Activated CD4-positive, alpha-beta T cell treated with anti-CD3 and anti-CD28 coated beads, Interleukin-2, amount 50 U/mL, for 24 hours (primary cell): Measurements from ENCODE around the gene ATP2B1.

Source experiments
- DNase-seq, 2 donors: peaks; one replicate each; pipeline ENCODE4 v3.0.0-alpha.2; 2020; ENCODE audit warnings: low read depth in 1 of 2, low spot score in 1 of 2

ATP2B1 gene

GRCh38 chr12:89694542-89694941 is 14.1 kb downstream of the ATP2B1 start:
- DNase-seq, result no peak

- no peak for DNase-seq
Measured at GRCh38 chr12:89693639-89694202, 14.9 kb downstream of the ATP2B1 start.

GRCh38 chr12:89692439-89692838 is 16.2 kb downstream of the ATP2B1 start:
- DNase-seq, result no peak

- no peak for DNase-seq
Measured at GRCh38 chr12:89691659-89692058, 17.0 kb downstream of the ATP2B1 start.

GRCh38 chr12:89690925-89691324 is 17.7 kb downstream of the ATP2B1 start:
- DNase-seq, result no peak

GRCh38 chr12:89689306-89689705 is 19.3 kb downstream of the ATP2B1 start:
- DNase-seq, result no peak

GRCh38 chr12:89686311-89686710 is 22.3 kb downstream of the ATP2B1 start:
- no peak for DNase-seq

GRCh38 chr12:89685363-89685972 is 23.2 kb downstream of the ATP2B1 start:
- DNase-seq, result no peak

- no peak for DNase-seq
Measured at GRCh38 chr12:89684136-89684535, 24.5 kb downstream of the ATP2B1 start.

GRCh38 chr12:89682284-89682683 is 26.4 kb downstream of the ATP2B1 start:
- no peak for DNase-seq

GRCh38 chr12:89680409-89680808 is 28.2 kb downstream of the ATP2B1 start:
- no peak for DNase-seq

- DNase-seq, result no peak
Measured at GRCh38 chr12:89679631-89680030, 29.0 kb downstream of the ATP2B1 start.

GRCh38 chr12:89678225-89678624 is 30.4 kb downstream of the ATP2B1 start:
- no peak for DNase-seq

GRCh38 chr12:89676930-89677329 is 31.7 kb downstream of the ATP2B1 start:
- DNase-seq, result no peak

- no peak for DNase-seq
Measured at GRCh38 chr12:89674326-89674942, 34.2 kb downstream of the ATP2B1 start.

GRCh38 chr12:89673603-89674002 is 35.0 kb downstream of the ATP2B1 start:
- DNase-seq, result no peak

- no peak for DNase-seq
Measured at GRCh38 chr12:89672589-89672979, 36.1 kb downstream of the ATP2B1 start.

GRCh38 chr12:89671469-89671868 is 37.2 kb downstream of the ATP2B1 start:
- DNase-seq, result no peak

GRCh38 chr12:89669197-89669596 is 39.4 kb downstream of the ATP2B1 start:
- no peak for DNase-seq

GRCh38 chr12:89665556-89665955 is 43.1 kb downstream of the ATP2B1 start:
- DNase-seq, result no peak

GRCh38 chr12:89664441-89664840 is 44.2 kb downstream of the ATP2B1 start:
- no peak for DNase-seq

GRCh38 chr12:89663577-89664357 is 44.9 kb downstream of the ATP2B1 start:
- peak in 1 of 2 donors; percentile 10 for DNase-seq
